Adipocyte (in vitro differentiated cells): ENCODE measurements around the gene ATF7IP.

ENCODE experiments used
- DNase-seq: peaks from one replicate; pipeline ENCODE4 v3.0.0-alpha.2; 2015; ENCODE audit warnings: low read depth
- H3K27me3 ChIP-seq: replicated peaks from 2 replicates; pipeline ENCODE4 v1.7.0; 2013; ENCODE audit warnings: mild to moderate bottlenecking, low read length, moderate library complexity; ENCODE audit not compliant: control insufficient read depth, insufficient read depth
- H3K36me3 ChIP-seq: 2 replicates; pipeline ENCODE4 v1.7.0; 2013; ENCODE audit warnings: low read length, mild to moderate bottlenecking, moderate library complexity; ENCODE audit not compliant: control insufficient read depth, insufficient read depth, severe bottlenecking
- H3K4me1 ChIP-seq: 2 replicates; pipeline ENCODE4 v1.7.0; 2013; ENCODE audit warnings: mild to moderate bottlenecking, low read length, moderate library complexity; ENCODE audit not compliant: control insufficient read depth, insufficient read depth
- H3K4me3 ChIP-seq: 2 replicates; pipeline ENCODE4 v1.7.0; 2013; ENCODE audit warnings: mild to moderate bottlenecking, low read length, moderate library complexity
- H3K9ac ChIP-seq: 2 replicates; pipeline ENCODE4 v1.7.0; 2013; ENCODE audit warnings: mild to moderate bottlenecking, low read length, moderate library complexity
- H3K9me3 ChIP-seq: 2 replicates; pipeline ENCODE4 v1.7.0; 2013; ENCODE audit warnings: mild to moderate bottlenecking, low read length, moderate library complexity; ENCODE audit not compliant: control insufficient read depth

The ATF7IP gene

DNA sequence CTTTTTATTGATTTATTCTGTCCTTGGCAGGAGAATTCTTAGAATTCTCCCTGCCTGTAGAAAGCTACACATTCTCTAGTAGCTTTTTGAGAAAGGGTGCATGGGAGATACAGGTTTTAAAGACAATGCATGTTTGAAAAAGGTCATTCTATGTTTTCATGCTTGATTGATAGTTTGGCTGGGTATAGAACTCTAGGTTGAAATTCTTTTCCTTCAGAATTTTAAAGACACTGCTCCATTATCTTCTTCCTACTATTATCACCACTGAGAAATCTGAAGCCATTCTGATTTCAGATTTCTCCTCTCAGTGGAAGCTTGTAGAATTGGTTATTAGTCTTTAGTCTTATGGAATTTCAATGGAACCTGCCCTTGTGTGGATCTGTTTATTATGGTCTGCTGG is 14.0 kb downstream of the ATF7IP start:
- no peaks in the 10 kb centered on the region for H3K27me3 ChIP-seq
- no peak overlapping the region for H3K9ac ChIP-seq
- H3K4me1 ChIP-seq: peaks cover 5% of the 10 kb centered on the region
- no peak for DNase-seq
- no peak overlapping the region for H3K4me3 ChIP-seq
- peaks cover 7% of the 10 kb centered on the region for H3K36me3 ChIP-seq
- H3K9me3 ChIP-seq: peaks cover 16% of the 10 kb centered on the region

- no peaks in the 10 kb centered on the region for H3K27me3 ChIP-seq
- peaks cover 34% of the 10 kb centered on the region for H3K4me1 ChIP-seq
- H3K36me3 ChIP-seq: peaks cover 5% of the 10 kb centered on the region
- peak overlapping the region; percentile 73 for H3K4me3 ChIP-seq
- DNase-seq: peak; percentile 83
- peak overlapping the region; percentile 75 for H3K9ac ChIP-seq
- peaks cover 4% of the 10 kb centered on the region for H3K9me3 ChIP-seq
Measured at GRCh38 chr12:14384783-14385638, 19.5 kb downstream of the ATF7IP start.

- DNase-seq: no peak
- Histone ChIP-seq H3K4me1 (peaks cover 38% of the 10 kb centered on the region), H3K36me3 (peaks cover 18% of the 10 kb centered on the region), H3K4me3 (peak overlapping the region; percentile 73), H3K9me3 (no peaks in the 10 kb centered on the region), H3K27me3 (no peaks in the 10 kb centered on the region), H3K9ac (peak overlapping the region; percentile 75)
Measured at GRCh38 chr12:14387219-14387871, 21.9 kb downstream of the ATF7IP start.

- Histone ChIP-seq H3K4me1 (peaks cover 46% of the 10 kb centered on the region), H3K27me3 (no peaks in the 10 kb centered on the region), H3K9ac (no peak overlapping the region), H3K9me3 (no peaks in the 10 kb centered on the region), H3K4me3 (no peak overlapping the region), H3K36me3 (peaks cover 18% of the 10 kb centered on the region)
- DNase-seq: no peak
Measured at GRCh38 chr12:14390449-14390848, 25.0 kb downstream of the ATF7IP start.

- peaks cover 44% of the 10 kb centered on the region for H3K4me1 ChIP-seq
- H3K9me3 ChIP-seq: no peaks in the 10 kb centered on the region
- no peaks in the 10 kb centered on the region for H3K27me3 ChIP-seq
Measured at GRCh38 chr12:14390870-14391530, 25.5 kb downstream of the ATF7IP start.

DNA sequence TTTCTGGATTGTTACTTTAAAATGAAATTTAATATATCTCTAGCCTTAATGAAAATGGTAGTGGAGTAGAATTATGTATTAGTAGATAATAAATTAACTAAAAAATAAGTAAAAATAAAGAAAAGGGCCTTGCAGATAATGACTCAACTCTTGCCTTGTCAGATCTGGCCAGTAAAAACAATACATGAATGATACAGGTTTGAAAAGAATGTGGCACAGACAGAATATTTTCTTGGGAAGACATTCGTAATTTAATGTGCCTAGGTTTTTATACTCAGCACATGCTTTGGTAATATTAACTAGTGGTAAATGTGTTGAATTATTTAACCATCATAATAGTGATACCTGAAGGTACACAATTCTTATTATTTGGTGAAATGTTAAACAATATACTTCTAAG is 28.3 kb downstream of the ATF7IP start:
- Histone ChIP-seq H3K27me3 (no peaks in the 10 kb centered on the region), H3K9ac (no peak overlapping the region), H3K36me3 (peaks cover 18% of the 10 kb centered on the region), H3K4me3 (peak overlapping the region; percentile 45), H3K4me1 (peaks cover 29% of the 10 kb centered on the region), H3K9me3 (peaks cover 2% of the 10 kb centered on the region)
- no peak for DNase-seq

More at GRCh38 chr12:14390870-14391530, 25.5 kb downstream of the ATF7IP start:
- Histone ChIP-seq H3K36me3 (peaks cover 18% of the 10 kb centered on the region), H3K4me3 (no peak overlapping the region), H3K9ac (no peak overlapping the region)
- DNase-seq: no peak

- H3K4me1 ChIP-seq: peaks cover 29% of the 10 kb centered on the region
- H3K9ac ChIP-seq: no peak overlapping the region
- peak overlapping the region; percentile 45 for H3K4me3 ChIP-seq
- peak; percentile 69 for DNase-seq
- H3K36me3 ChIP-seq: peaks cover 16% of the 10 kb centered on the region
- no peaks in the 10 kb centered on the region for H3K27me3 ChIP-seq
- H3K9me3 ChIP-seq: peaks cover 3% of the 10 kb centered on the region
Measured at GRCh38 chr12:14394317-14395073, 29.0 kb downstream of the ATF7IP start.

GRCh38 chr12:14395074-14395778 is 29.7 kb downstream of the ATF7IP start:
- Histone ChIP-seq H3K4me3 (peak overlapping the region; percentile 45), H3K4me1 (peaks cover 29% of the 10 kb centered on the region), H3K27me3 (no peaks in the 10 kb centered on the region), H3K9me3 (peaks cover 8% of the 10 kb centered on the region), H3K9ac (no peak overlapping the region), H3K36me3 (peaks cover 11% of the 10 kb centered on the region)
- no peak for DNase-seq

DNA sequence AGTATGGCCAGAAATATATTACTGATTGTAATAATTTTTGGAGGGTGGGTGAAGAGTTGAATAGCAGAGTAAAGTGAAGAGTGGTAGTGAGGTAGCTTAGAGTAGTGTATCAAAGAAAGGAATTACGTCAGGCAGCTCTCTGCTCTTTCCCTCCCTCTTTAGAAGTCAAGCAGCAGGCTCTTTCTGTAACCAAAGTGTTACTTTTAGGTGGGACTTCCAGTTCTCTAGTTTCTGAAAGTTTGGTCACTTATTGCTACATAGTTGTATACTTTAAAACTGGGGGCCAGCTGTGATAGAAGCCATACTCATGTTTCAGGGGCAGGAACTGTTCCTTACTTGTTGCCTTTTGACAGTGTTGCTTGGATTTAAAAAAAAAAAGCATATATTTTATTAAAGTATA is 30.6 kb downstream of the ATF7IP start:
- Histone ChIP-seq H3K4me3 (no peak overlapping the region), H3K36me3 (peaks cover 4% of the 10 kb centered on the region), H3K27me3 (no peaks in the 10 kb centered on the region), H3K9ac (no peak overlapping the region), H3K4me1 (peaks cover 29% of the 10 kb centered on the region), H3K9me3 (peaks cover 8% of the 10 kb centered on the region)
- no peak for DNase-seq

GRCh38 chr12:14399871-14400270 is 34.4 kb downstream of the ATF7IP start:
- no peaks in the 10 kb centered on the region for H3K36me3 ChIP-seq
- no peak for DNase-seq
- peaks cover 8% of the 10 kb centered on the region for H3K9me3 ChIP-seq
- no peaks in the 10 kb centered on the region for H3K27me3 ChIP-seq
- H3K4me3 ChIP-seq: no peak overlapping the region
- H3K9ac ChIP-seq: no peak overlapping the region
- peaks cover 24% of the 10 kb centered on the region for H3K4me1 ChIP-seq
